CD8-positive, alpha-beta memory T cell (primary cell): ENCODE measurements around the gene BICC1. TPM values are rescaled to one million over a fixed set of nuclear protein-coding genes. Genes with fewer than 3 reads are reported as not detected.

Source experiments
- CTCF ChIA-PET: fragments of 350-600 bp; sonication (Branson Sonifier 250); formaldehyde crosslinking; loops from one replicate; lab custom pipeline; 2021; ENCODE audit warnings: antibody characterized with exemption; lab: Charles Lee
- POLR2A ChIA-PET: fragments of 350-600 bp; sonication (Branson Sonifier 250); formaldehyde crosslinking; loops from one replicate; lab custom pipeline; 2021; ENCODE audit warnings: antibody characterized with exemption; lab: Charles Lee
- DNase-seq, 5 donors: peaks; one replicate each; pipeline versions ENCODE4 v3.0.0 to v3.0.0-alpha.2; 2020 to 2022; ENCODE audit warnings: mixed read lengths in 1 of 5
- H3K27ac ChIP-seq: one replicate; pipeline ENCODE4 v1.7.0; 2013; ENCODE audit warnings: low read depth, mild to moderate bottlenecking, low read length, moderate library complexity
- H3K27me3 ChIP-seq: 2 replicates; pipeline ENCODE4 v1.7.0; 2013; ENCODE audit warnings: low read length, mild to moderate bottlenecking; ENCODE audit not compliant: insufficient read depth, poor library complexity, severe bottlenecking
- H3K36me3 ChIP-seq: 2 replicates; pipeline ENCODE4 v1.7.0; 2013; ENCODE audit warnings: mild to moderate bottlenecking, low read length, moderate library complexity; ENCODE audit not compliant: insufficient read depth
- H3K4me1 ChIP-seq: 2 replicates; pipeline ENCODE4 v1.7.0; 2013; ENCODE audit warnings: mild to moderate bottlenecking, low read length, moderate library complexity; ENCODE audit not compliant: insufficient read depth
- H3K4me3 ChIP-seq: 2 replicates; pipeline ENCODE4 v1.7.0; 2013; ENCODE audit warnings: mild to moderate bottlenecking, low read length
- H3K9me3 ChIP-seq: 2 replicates; pipeline ENCODE4 v1.7.0; 2013; ENCODE audit warnings: mild to moderate bottlenecking, low read length
- H3K27ac Mint-ChIP-seq, 8 donors: one replicate each; pipeline ENCODE4 v1.8.0; 2020 to 2021; ENCODE audit warnings: mixed read lengths in 8 of 8, mild to moderate bottlenecking in 6 of 8, inconsistent platforms in 3 of 8, moderate library complexity in 3 of 8
- H3K27me3 Mint-ChIP-seq, 2 donors: one replicate each; pipeline ENCODE4 v1.8.0; 2020 to 2021; ENCODE audit warnings: mixed read lengths in 2 of 2, mild to moderate bottlenecking in 1 of 2, moderate library complexity in 1 of 2
- H3K36me3 Mint-ChIP-seq, 3 donors: one replicate each; pipeline ENCODE4 v1.8.0; 2020 to 2021; ENCODE audit warnings: mixed read lengths in 3 of 3, inconsistent platforms in 1 of 3, mild to moderate bottlenecking in 1 of 3
- H3K4me1 Mint-ChIP-seq, 3 donors: one replicate each; pipeline ENCODE4 v1.8.0; 2020 to 2021; ENCODE audit warnings: mixed read lengths in 3 of 3, inconsistent platforms in 1 of 3, mild to moderate bottlenecking in 1 of 3
- H3K4me3 Mint-ChIP-seq, 7 donors: one replicate each; pipeline ENCODE4 v1.8.0; 2020 to 2021; ENCODE audit warnings: mixed read lengths in 7 of 7, mild to moderate bottlenecking in 6 of 7, moderate library complexity in 4 of 7, inconsistent platforms in 2 of 7
- H3K9me3 Mint-ChIP-seq, 5 donors: one replicate each; pipeline ENCODE4 v1.8.0; 2020 to 2022; ENCODE audit warnings: mixed read lengths in 5 of 5, mild to moderate bottlenecking in 3 of 5, moderate library complexity in 2 of 5, inconsistent platforms in 1 of 5
- polyA plus RNA-seq: library from polyadenylated mRNA; unstranded; fragments of 300-500 nt; fragmentation: Illumina TruSeq; gene quantifications from one replicate; pipeline ENCODE4 v1.2.3, GENCODE V29; 2021
- total RNA-seq, 2 experiments: library from RNA; stranded (reverse); gene quantifications; one replicate each; pipeline ENCODE4 v1.2.3, GENCODE V29; 2021

BICC1 gene
- total and polyA plus RNA-seq, 3 experiments from 2014 or later = not detected

DNA sequence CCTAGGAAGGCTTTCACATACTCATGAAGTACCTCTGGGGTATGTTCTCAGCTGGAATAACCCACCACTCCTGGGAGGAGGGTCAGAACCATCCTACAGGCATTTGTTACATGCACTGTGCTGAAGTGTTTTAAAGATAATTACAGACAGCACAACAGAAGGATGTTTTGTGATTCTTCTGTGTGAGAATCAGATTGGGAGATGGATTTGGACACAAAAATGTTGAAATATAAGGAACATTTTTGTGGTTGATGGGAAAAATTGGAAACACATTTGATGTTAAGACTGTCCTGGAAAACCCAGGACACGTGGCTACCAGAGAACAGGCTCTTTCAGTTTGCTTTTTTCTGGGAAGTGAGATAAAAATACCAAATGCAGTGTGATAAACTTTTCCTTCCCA is 61.4 kb downstream of the BICC1 start:
- Histone ChIP-seq H3K9me3 (no peaks in the 10 kb centered on the region), H3K4me1 (no peaks in the 10 kb centered on the region), H3K27me3 (no peaks in the 10 kb centered on the region), H3K27ac (no peak overlapping the region), H3K36me3 (no peaks in the 10 kb centered on the region), H3K4me3 (no peak overlapping the region)
- DNase-seq = no peak
- ChIA-PET POLR2A (no interaction called here), CTCF (no interaction called here)
- Mint-ChIP-seq H3K27me3 (no peaks in the 10 kb centered on the region), H3K9me3 (peaks cover 0 to 7% (median 2%) of the 10 kb centered on the region in 5 donors), H3K36me3 (no peaks in the 10 kb centered on the region), H3K27ac (no peak overlapping the region), H3K4me1 (no peaks in the 10 kb centered on the region), H3K4me3 (no peak overlapping the region)

GRCh38 chr10:58575491-58575890 is 62.8 kb downstream of the BICC1 start:
- ChIA-PET CTCF (no interaction called here), POLR2A (no interaction called here)
- Mint-ChIP-seq H3K36me3 (no peaks in the 10 kb centered on the region), H3K4me3 (no peak overlapping the region), H3K27ac (no peak overlapping the region), H3K27me3 (no peaks in the 10 kb centered on the region), H3K9me3 (peaks cover 0 to 2% (median 0%) of the 10 kb centered on the region in 5 donors), H3K4me1 (no peaks in the 10 kb centered on the region)
- no peaks in the 10 kb centered on the region for H3K27me3 ChIP-seq
- H3K9me3 ChIP-seq = no peaks in the 10 kb centered on the region
- no peak for DNase-seq
- no peaks in the 10 kb centered on the region for H3K4me1 ChIP-seq
- no peaks in the 10 kb centered on the region for H3K36me3 ChIP-seq
- no peak overlapping the region for H3K27ac ChIP-seq
- H3K4me3 ChIP-seq = no peak overlapping the region

- no peaks in the 10 kb centered on the region for H3K27me3 ChIP-seq
- CTCF ChIA-PET = no interaction called here
- Mint-ChIP-seq H3K27me3 (no peaks in the 10 kb centered on the region), H3K4me3 (no peak overlapping the region), H3K4me1 (no peaks in the 10 kb centered on the region), H3K9me3 (peaks cover 0 to 2% (median 0%) of the 10 kb centered on the region in 5 donors), H3K27ac (no peak overlapping the region), H3K36me3 (no peaks in the 10 kb centered on the region)
- H3K9me3 ChIP-seq = no peaks in the 10 kb centered on the region
- no peaks in the 10 kb centered on the region for H3K36me3 ChIP-seq
- no peaks in the 10 kb centered on the region for H3K4me1 ChIP-seq
- DNase-seq = no peak
- H3K4me3 ChIP-seq = no peak overlapping the region
- POLR2A ChIA-PET = no interaction called here
- no peak overlapping the region for H3K27ac ChIP-seq
Measured at GRCh38 chr10:58576751-58577436, 64.2 kb downstream of the BICC1 start.

GRCh38 chr10:58577437-58577777 is 64.7 kb downstream of the BICC1 start:
- no peaks in the 10 kb centered on the region for H3K36me3 Mint-ChIP-seq
- ChIA-PET POLR2A (no interaction called here), CTCF (no interaction called here)

GRCh38 chr10:58578366-58578765 is 65.7 kb downstream of the BICC1 start:
- no peak for DNase-seq
- H3K27ac ChIP-seq = no peak overlapping the region
- H3K27me3 Mint-ChIP-seq = no peaks in the 10 kb centered on the region
- ChIA-PET POLR2A (no interaction called here), CTCF (no interaction called here)
- no peaks in the 10 kb centered on the region for H3K9me3 Mint-ChIP-seq
- H3K4me1 ChIP-seq = no peaks in the 10 kb centered on the region
- no peaks in the 10 kb centered on the region for H3K9me3 ChIP-seq
- H3K27me3 ChIP-seq = no peaks in the 10 kb centered on the region
- no peaks in the 10 kb centered on the region for H3K4me1 Mint-ChIP-seq
- no peak overlapping the region for H3K27ac Mint-ChIP-seq
- H3K36me3 Mint-ChIP-seq = no peaks in the 10 kb centered on the region
- H3K4me3 Mint-ChIP-seq = no peak overlapping the region
- H3K4me3 ChIP-seq = no peak overlapping the region
- H3K36me3 ChIP-seq = no peaks in the 10 kb centered on the region

More at GRCh38 chr10:58577437-58577777, 64.7 kb downstream of the BICC1 start:
- Histone ChIP-seq H3K9me3 (no peaks in the 10 kb centered on the region), H3K36me3 (no peaks in the 10 kb centered on the region), H3K27ac (no peak overlapping the region), H3K4me1 (no peaks in the 10 kb centered on the region), H3K4me3 (no peak overlapping the region), H3K27me3 (no peaks in the 10 kb centered on the region)
- H3K27ac Mint-ChIP-seq = no peak overlapping the region
- H3K27me3 Mint-ChIP-seq = no peaks in the 10 kb centered on the region
- H3K9me3 Mint-ChIP-seq = no peaks in the 10 kb centered on the region
- no peak for DNase-seq
- no peak overlapping the region for H3K4me3 Mint-ChIP-seq
- no peaks in the 10 kb centered on the region for H3K4me1 Mint-ChIP-seq

DNA sequence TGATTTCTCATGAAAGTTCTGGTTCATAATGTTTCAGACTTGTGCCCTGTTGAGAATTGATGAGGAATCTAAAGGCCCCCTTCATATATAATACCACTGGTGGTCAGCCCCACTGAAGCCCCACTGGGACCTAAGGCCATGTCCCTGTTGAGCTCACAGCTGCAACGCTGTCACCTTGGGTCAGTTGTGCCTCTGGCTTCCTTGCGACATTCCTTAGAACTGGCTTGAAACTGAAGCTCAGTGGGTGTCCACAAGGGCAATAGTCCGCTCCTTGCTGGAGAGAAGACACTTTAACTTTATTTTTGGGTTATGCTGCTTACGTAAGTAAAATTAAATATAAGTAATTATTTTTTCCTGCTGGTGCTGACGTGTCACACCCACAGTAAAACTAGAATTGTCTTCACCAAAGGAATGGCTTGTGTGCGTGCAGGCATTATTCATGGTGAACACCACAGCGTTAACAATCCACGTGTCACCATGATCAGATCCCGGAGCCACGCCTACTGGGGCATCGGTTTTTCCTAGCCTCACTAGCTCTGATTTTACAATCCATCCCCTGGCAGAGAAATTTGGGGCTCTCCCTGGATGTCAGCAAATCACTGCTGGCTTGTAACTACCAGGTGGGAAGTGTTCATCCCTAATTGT is 66.5 kb downstream of the BICC1 start:
- DNase-seq = no peak
- Histone ChIP-seq H3K27ac (no peak overlapping the region), H3K4me1 (no peaks in the 10 kb centered on the region), H3K9me3 (no peaks in the 10 kb centered on the region), H3K36me3 (no peaks in the 10 kb centered on the region), H3K27me3 (no peaks in the 10 kb centered on the region), H3K4me3 (no peak overlapping the region)
- Mint-ChIP-seq H3K9me3 (peaks cover 0 to 2% (median 0%) of the 10 kb centered on the region in 5 donors), H3K36me3 (no peaks in the 10 kb centered on the region), H3K4me3 (no peak overlapping the region), H3K27me3 (peaks cover under 1 to 2% of the 10 kb centered on the region in 2 donors), H3K27ac (no peak overlapping the region), H3K4me1 (no peaks in the 10 kb centered on the region)
- ChIA-PET POLR2A (no interaction called here), CTCF (no interaction called here)

DNA sequence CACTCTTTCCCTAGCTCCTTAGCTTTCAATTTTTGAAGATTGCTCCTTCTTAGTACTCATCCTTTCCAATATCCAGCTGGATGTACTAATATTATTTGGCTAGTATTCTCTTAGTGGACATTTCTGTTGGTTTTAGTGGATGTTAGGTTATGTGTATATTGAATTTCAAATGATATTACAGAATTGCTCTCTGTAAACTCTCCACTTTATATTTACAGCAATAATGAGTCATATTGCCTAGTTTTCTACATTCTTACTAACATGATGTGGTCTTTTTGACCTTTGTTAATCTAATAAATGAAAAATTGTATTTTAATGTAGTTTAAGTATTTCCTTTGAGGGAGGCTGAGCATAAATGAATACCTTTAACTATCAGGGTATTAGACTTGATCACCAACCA is 69.4 kb downstream of the BICC1 start:
- no peak for DNase-seq
- no peaks in the 10 kb centered on the region for H3K9me3 ChIP-seq
- no peaks in the 10 kb centered on the region for H3K27me3 ChIP-seq
- Mint-ChIP-seq H3K27ac (no peak overlapping the region), H3K4me3 (no peak overlapping the region), H3K36me3 (no peaks in the 10 kb centered on the region), H3K4me1 (no peaks in the 10 kb centered on the region), H3K27me3 (peaks cover 2 to 3% of the 10 kb centered on the region in 2 donors), H3K9me3 (peaks cover 0 to 7% (median 0%) of the 10 kb centered on the region in 5 donors)
- H3K36me3 ChIP-seq = no peaks in the 10 kb centered on the region
- H3K4me1 ChIP-seq = no peaks in the 10 kb centered on the region
- H3K4me3 ChIP-seq = no peak overlapping the region
- ChIA-PET CTCF (no interaction called here), POLR2A (no interaction called here)
- no peak overlapping the region for H3K27ac ChIP-seq

DNA sequence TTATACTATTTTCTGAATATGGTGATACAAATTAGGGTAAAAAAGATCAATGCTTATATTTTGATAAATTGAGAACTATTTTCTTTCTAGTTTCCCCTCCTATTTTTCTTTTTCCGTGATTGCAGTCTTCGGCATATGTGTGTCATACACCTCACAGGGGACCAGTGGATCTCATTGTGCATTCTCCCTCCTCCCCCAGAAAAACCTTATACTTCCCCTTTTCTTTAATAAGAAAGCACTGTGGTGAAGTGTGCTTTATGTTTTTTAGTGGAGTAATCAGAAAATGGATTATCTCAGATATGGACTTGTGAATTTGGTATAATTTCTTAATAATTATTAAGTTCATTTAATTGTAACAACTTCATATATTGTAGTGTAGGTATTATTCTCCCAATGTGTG is 72.8 kb downstream of the BICC1 start:
- H3K27ac ChIP-seq = no peak overlapping the region
- Mint-ChIP-seq H3K27ac (peak overlapping the region in 1 of 8 donors; percentile 70), H3K4me3 (no peak overlapping the region), H3K4me1 (no peaks in the 10 kb centered on the region), H3K9me3 (peaks cover 0 to 7% (median 0%) of the 10 kb centered on the region in 5 donors), H3K27me3 (peaks cover 2 to 3% of the 10 kb centered on the region in 2 donors), H3K36me3 (no peaks in the 10 kb centered on the region)
- H3K36me3 ChIP-seq = no peaks in the 10 kb centered on the region
- no peaks in the 10 kb centered on the region for H3K27me3 ChIP-seq
- no peaks in the 10 kb centered on the region for H3K9me3 ChIP-seq
- H3K4me3 ChIP-seq = no peak overlapping the region
- POLR2A ChIA-PET = no interaction called here
- H3K4me1 ChIP-seq = no peaks in the 10 kb centered on the region
- CTCF ChIA-PET = no interaction called here
- DNase-seq = no peak
